ENCODE results near the gene DNAJC24. TPM values are rescaled to one million over a fixed set of nuclear protein-coding genes. Genes with fewer than 3 reads are reported as not detected.

The DNAJC24 gene, protein sequence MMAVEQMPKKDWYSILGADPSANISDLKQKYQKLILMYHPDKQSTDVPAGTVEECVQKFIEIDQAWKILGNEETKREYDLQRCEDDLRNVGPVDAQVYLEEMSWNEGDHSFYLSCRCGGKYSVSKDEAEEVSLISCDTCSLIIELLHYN
- polyA plus RNA-seq (2012; ENCODE audit: insufficient read length, low read depth) = 6.2 TPM

DNA sequence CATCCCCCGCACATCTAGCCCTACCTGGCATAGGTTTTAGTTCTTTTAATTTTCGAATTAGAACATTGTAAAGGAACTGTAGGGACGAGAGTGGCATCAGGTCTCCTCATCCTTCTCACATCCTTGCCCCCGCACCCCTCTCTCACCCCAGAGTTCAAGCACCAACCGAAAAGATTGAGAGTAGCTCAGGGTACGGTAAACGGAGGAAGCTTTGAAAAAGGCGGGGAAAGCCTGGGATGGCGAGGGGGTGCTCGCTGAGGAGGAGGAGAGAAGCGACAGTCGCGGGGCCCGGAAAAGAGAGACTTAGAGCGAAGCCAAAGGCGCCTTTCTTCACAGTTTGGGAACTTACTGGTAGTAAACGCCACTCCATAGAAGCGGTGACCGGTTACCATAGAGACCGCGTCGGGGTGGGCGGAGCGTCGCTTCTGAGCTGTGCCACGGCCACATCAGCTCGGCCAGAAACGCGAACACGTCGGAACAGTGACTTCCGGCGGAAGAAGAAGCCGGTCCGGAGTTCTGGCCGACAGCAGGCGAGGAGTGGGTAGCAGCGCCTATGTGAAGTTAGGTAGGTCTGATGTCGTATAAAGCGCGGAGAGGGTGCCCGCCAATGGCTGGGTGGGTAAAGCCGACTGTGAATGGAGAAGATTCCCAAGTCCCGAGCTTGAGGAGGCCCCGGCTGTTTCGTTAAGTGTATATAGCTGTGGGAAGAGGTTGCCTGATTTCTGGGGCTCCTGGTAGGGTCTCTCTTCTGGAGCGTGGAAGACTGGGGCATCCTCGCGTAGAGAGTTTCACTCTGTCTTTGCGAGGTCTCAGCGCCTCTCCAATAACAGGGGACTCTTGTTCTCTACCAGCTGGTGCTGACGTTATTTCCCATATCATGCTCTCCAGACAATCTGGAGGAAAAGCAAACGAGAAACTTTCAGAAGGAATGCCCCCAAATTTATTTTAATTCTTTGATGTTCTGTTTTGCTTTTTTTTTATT lies at the start of gene DNAJC24, which contains the start of gene DCDC1:
TSS of gene DNAJC24 (plus strand) at position 513 of the 982 bp plus-strand sequence. CDS start 889 bp downstream, outside the sequence.
TSS of gene DCDC1 (minus strand) at position 392 of the 982 bp plus-strand sequence. CDS start 41,459 bp downstream, outside the sequence.
- TF ChIP-seq POLR2AphosphoS5 (IDR thresholded peaks at IDR 0.05; ENCODE audit: low read depth, low read length) = peak; percentile 94
- TF ChIP-seq FOXP2 (optimal IDR thresholded peaks at IDR 0.05; ENCODE audit: borderline replicate concordance, extremely low read depth, extremely low read length, insufficient read depth) = peak; percentile 93
- peak; percentile 84 for TF ChIP-seq TAF1 (IDR thresholded peaks at IDR 0.05; ENCODE audit: borderline replicate concordance, insufficient read depth, low read length)
- TF ChIP-seq SIN3A (IDR thresholded peaks at IDR 0.05; ENCODE audit: borderline replicate concordance, insufficient read depth, low read length) = peak; percentile 89; the same call in 1 of the 2 replicates
- TF ChIP-seq, protein P1, sequence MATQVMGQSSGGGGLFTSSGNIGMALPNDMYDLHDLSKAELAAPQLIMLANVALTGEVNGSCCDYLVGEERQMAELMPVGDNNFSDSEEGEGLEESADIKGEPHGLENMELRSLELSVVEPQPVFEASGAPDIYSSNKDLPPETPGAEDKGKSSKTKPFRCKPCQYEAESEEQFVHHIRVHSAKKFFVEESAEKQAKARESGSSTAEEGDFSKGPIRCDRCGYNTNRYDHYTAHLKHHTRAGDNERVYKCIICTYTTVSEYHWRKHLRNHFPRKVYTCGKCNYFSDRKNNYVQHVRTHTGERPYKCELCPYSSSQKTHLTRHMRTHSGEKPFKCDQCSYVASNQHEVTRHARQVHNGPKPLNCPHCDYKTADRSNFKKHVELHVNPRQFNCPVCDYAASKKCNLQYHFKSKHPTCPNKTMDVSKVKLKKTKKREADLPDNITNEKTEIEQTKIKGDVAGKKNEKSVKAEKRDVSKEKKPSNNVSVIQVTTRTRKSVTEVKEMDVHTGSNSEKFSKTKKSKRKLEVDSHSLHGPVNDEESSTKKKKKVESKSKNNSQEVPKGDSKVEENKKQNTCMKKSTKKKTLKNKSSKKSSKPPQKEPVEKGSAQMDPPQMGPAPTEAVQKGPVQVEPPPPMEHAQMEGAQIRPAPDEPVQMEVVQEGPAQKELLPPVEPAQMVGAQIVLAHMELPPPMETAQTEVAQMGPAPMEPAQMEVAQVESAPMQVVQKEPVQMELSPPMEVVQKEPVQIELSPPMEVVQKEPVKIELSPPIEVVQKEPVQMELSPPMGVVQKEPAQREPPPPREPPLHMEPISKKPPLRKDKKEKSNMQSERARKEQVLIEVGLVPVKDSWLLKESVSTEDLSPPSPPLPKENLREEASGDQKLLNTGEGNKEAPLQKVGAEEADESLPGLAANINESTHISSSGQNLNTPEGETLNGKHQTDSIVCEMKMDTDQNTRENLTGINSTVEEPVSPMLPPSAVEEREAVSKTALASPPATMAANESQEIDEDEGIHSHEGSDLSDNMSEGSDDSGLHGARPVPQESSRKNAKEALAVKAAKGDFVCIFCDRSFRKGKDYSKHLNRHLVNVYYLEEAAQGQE (IDR thresholded peaks at IDR 0.05; ENCODE audit: insufficient read depth in 1 of 2, low read depth in 2 of 2, low read length in 2 of 2) = 0 out of 4 replicates have a peak, but pooled peaks of 1 of the 2 experiments have one; percentile 44

DNA sequence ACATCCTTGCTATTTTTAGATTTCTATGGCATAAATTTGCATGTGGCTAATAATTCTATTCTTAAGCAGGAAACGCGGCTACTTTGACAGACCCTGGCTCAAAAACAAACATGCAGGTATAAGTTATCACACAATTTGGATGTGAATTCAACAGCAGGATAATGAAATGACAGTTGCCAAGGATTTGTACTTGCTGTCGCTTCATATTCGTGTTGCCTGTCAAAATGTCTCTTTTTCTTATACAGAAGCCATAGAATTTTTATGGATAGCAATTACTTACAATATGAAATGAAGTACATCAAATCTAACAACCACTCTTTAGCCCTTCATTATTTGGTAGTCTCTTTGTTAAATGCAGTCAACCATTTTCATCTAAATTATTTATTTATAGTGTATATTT lies 46.5 kb upstream of the DNAJC24 start:
- TF ChIP-seq TAF1 (IDR thresholded peaks at IDR 0.05; ENCODE audit: borderline replicate concordance, insufficient read depth, low read length) (no peak), POLR2AphosphoS5 (IDR thresholded peaks at IDR 0.05; ENCODE audit: low read depth, low read length) (no peak), FOXP2 (optimal IDR thresholded peaks at IDR 0.05; ENCODE audit: borderline replicate concordance, extremely low read depth, extremely low read length, insufficient read depth) (no peak), SIN3A (IDR thresholded peaks at IDR 0.05; ENCODE audit: borderline replicate concordance, insufficient read depth, low read length) (no peak)
- TF ChIP-seq, protein P1 (IDR thresholded peaks at IDR 0.05; ENCODE audit: insufficient read depth in 1 of 2, low read depth in 2 of 2, low read length in 2 of 2) = no peak

DNA sequence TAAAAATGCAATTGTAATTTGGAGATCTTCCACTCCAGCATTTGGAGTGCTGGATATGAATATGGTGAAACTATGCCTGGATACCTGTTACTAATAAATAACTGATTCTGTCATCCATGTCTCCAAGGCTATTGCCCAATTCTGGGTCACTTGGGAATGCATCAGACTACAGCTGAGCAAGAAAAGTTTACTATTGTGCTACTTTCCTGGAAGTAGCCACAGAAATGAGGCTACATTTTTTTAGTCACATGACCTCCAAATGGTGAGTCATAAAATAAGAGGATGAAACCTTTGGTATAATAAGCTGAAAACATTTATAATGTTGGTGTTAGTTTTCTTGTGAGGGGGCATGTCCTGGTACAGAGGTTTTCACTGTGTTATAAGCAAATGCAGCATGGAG lies 44.5 kb upstream of the DNAJC24 start:
- no peak for TF ChIP-seq SIN3A (IDR thresholded peaks at IDR 0.05; ENCODE audit: borderline replicate concordance, insufficient read depth, low read length)
- no peak for TF ChIP-seq TAF1 (IDR thresholded peaks at IDR 0.05; ENCODE audit: borderline replicate concordance, insufficient read depth, low read length)
- TF ChIP-seq FOXP2 (optimal IDR thresholded peaks at IDR 0.05; ENCODE audit: borderline replicate concordance, extremely low read depth, extremely low read length, insufficient read depth) = no peak
- TF ChIP-seq, protein P1 (IDR thresholded peaks at IDR 0.05; ENCODE audit: insufficient read depth in 1 of 2, low read depth in 2 of 2, low read length in 2 of 2) = no peak
- TF ChIP-seq POLR2AphosphoS5 (IDR thresholded peaks at IDR 0.05; ENCODE audit: low read depth, low read length) = no peak

DNA sequence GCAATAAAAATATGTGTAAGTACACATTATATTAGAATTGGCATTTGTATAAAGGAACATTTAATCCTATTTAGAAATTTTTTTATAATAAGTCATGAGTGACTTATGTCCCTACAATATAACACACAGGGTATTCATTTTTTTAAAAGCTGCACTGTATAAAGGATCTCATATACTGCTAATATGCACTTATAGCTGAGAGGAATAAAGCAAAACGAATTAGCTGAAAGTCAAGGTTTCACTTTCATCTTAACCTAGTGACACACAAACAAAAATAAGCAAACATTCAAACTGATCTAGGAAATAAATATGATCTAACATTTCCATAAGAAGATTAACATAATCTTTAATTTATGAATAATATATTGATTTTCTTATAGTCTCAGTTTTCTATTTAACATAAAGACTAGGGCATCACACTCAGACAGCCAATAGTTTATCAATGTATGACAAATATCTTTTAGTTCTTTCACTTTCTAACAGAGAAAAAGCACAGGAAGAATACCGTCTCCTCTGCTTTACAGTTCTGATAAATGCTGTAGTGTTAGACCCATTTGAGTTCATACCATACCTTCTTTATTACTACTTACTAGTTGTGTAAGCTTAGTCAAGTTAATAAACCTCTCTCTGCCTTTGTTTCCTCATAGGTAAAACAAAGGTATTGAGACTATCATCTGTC lies 43.1 kb upstream of the DNAJC24 start:
- no peak for TF ChIP-seq POLR2AphosphoS5 (IDR thresholded peaks at IDR 0.05; ENCODE audit: low read depth, low read length)
- TF ChIP-seq, protein P1 (IDR thresholded peaks at IDR 0.05; ENCODE audit: insufficient read depth in 1 of 2, low read depth in 2 of 2, low read length in 2 of 2) = no peak
- TF ChIP-seq TAF1 (IDR thresholded peaks at IDR 0.05; ENCODE audit: borderline replicate concordance, insufficient read depth, low read length) = no peak
- TF ChIP-seq SIN3A (IDR thresholded peaks at IDR 0.05; ENCODE audit: borderline replicate concordance, insufficient read depth, low read length) = no peak
- TF ChIP-seq FOXP2 (optimal IDR thresholded peaks at IDR 0.05; ENCODE audit: borderline replicate concordance, extremely low read depth, extremely low read length, insufficient read depth) = no peak

All from PFSK-1 (cell line).